Liver (tissue), 3 donors: ENCODE results near the gene DDX41.

Experiments used
- FOXA1 ChIP-seq: IDR thresholded peaks from 2 replicates; pipeline ENCODE4 v1.6.1; 2016; ENCODE audit warnings: antibody characterized with exemption
- REST ChIP-seq: IDR thresholded peaks from 2 replicates; pipeline ENCODE4 v1.6.1; 2016; ENCODE audit warnings: antibody characterized with exemption, mild to moderate bottlenecking
- SP1 ChIP-seq: IDR thresholded peaks from 2 replicates; pipeline ENCODE4 v1.6.1; 2018; ENCODE audit warnings: antibody characterized with exemption, mild to moderate bottlenecking
- TF ChIP-seq, protein P1 (sequence below): fragments of 150-350 bp; IDR thresholded peaks from 2 replicates; pipeline ENCODE4 v1.5.1; 2017; ENCODE audit warnings: improper control_type of control experiment, low read depth, low read length; ENCODE audit not compliant: missing input control
- donor health status: healthy.
- donor health status: healthy.

DNA sequence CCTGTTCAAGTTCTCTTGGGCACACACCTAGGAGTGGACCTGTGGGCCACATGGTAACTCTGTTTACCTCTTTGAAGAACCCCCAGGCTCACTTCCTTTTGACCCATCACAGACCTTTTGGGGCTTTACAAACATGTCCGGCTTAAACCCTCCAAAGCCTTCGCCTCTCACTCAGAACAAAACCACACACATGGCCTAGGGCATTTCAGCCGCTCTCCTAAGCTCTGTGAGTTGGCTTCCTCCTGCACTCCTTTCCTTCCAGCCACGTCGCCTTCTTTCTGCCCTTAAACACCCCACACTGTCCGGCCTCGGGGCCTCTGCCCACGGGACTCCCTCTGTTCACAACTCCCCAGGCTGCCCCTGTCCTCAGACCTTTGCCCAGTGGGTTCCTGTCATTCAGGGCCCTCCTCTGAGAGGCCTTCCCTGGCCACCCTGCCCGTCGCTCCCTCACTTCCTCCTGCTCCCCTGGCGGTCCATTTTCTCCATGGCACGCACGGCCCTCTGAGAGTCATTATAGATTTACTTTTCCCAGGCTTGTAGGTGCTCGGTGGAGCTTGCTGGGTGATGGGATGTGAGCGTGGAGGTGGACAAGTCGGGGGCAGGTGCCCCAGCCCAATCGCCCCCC, 9.1 kb downstream of the DDX41 start:
- TF ChIP-seq FOXA1 (no peak), REST (no peak), SP1 (no peak)
- TF ChIP-seq, protein P1, sequence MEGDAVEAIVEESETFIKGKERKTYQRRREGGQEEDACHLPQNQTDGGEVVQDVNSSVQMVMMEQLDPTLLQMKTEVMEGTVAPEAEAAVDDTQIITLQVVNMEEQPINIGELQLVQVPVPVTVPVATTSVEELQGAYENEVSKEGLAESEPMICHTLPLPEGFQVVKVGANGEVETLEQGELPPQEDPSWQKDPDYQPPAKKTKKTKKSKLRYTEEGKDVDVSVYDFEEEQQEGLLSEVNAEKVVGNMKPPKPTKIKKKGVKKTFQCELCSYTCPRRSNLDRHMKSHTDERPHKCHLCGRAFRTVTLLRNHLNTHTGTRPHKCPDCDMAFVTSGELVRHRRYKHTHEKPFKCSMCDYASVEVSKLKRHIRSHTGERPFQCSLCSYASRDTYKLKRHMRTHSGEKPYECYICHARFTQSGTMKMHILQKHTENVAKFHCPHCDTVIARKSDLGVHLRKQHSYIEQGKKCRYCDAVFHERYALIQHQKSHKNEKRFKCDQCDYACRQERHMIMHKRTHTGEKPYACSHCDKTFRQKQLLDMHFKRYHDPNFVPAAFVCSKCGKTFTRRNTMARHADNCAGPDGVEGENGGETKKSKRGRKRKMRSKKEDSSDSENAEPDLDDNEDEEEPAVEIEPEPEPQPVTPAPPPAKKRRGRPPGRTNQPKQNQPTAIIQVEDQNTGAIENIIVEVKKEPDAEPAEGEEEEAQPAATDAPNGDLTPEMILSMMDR: no peak
